Measurements from ENCODE around the gene PPP1R3D.

Gene PPP1R3D

DNA sequence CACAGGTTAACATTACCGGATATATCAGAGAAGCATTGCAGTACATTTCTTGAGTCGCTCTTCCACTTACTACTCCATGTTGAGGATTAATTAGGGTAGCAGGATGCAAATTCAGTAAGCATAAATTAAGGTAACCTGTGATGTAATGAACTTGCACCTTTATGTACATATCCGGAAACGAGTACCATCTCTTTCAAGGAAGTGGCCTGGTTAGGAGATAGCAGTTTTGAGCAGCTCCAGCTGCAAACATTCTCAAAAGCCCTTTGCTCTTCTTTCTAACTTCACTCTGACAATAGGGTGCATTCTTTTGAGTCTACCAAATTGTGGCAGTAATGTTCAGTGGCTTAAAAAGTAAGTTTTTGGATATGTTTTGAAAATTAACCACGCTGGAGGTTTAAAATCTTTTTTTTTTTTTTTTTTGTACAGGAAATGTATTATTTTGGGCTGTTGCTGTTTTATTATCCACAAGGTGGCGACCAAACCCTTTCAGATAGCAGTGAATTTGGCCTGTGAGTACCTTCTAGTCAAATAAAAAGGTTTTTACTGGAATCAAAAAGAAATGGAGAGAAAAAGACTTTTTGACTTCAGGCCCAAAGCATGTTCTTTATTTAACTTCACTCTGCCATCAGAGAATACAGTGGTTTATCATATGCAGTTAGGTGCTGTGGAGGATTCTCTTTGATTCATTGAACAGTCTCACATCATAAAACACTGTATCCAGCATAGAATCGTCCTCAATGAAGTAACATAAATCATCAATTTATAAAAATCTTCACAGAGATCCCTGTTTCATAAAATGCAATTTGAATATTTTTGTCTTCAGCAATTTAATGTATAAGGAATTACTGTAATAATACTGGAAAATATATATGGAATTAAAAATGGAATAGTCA, 9.0 kb upstream of the PPP1R3D start:
- no peak for DNase-seq (ENCODE audit: low read depth)

- DNase-seq (ENCODE audit: low read depth): no peak
Observed at GRCh38 chr20:59948212-59948611, 8.1 kb upstream of the PPP1R3D start.

DNA sequence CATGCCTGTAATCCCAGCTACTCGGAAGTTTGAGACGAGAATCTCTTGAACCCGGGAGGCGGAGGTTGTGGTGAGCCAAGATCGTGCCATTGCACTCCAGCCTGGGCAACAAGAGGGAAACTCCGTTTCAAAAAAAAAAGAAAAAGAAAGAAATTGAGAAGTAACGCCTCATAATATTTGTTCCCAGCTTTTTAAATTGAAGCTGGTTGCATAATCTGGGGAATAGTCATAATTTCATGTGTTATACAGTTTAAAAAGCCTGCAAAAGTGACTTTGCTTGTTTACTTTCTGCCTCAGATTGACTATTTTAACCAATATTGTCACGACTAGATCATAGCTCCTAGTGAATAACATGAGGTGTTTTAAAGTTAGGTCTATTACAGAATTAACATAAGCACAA, 7.3 kb upstream of the PPP1R3D start:
- no peak for DNase-seq (ENCODE audit: low read depth)

GRCh38 chr20:59945731-59946130, 5.6 kb upstream of the PPP1R3D start:
- no peak for DNase-seq (ENCODE audit: low read depth)

DNA sequence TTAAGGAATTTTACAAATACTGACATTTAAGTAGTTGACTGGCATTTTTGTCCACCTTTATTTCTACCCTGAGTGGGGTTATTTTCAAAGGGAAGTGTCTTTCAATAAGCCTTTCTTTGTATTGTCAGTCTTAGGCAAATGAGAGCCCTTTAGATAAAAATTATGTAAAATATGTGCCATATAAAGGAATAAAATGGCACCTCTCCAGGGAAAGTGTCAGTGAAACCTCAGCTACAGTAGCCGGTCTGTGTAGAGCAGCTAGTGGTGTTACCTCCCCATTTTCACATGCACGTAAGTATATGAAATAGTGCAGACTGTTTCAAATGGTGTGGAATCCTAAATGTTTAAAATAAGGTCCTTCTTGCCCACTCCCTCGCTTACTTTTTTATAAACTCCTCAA, 5.1 kb upstream of the PPP1R3D start:
- DNase-seq (ENCODE audit: low read depth): no peak

DNA sequence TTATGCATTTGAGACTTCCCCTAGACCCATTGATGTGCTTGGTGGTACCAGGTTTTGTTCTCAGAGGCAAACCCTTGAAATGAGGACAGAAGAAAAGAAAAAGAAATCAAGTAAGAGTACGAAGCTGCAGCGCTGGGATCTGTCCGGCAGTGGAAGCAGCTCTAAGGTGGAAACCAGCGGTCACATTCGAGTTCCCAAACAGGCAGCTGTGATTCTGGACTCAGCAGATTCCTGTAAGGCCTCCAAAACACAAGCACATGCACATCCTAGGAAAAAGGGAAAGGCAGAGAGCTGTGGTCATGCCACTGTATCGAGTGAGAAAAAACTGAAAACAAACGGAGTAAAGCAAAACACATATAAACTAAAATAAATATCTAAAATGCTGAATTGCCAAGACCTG, 4.6 kb upstream of the PPP1R3D start:
- DNase-seq (ENCODE audit: low read depth): no peak

DNA sequence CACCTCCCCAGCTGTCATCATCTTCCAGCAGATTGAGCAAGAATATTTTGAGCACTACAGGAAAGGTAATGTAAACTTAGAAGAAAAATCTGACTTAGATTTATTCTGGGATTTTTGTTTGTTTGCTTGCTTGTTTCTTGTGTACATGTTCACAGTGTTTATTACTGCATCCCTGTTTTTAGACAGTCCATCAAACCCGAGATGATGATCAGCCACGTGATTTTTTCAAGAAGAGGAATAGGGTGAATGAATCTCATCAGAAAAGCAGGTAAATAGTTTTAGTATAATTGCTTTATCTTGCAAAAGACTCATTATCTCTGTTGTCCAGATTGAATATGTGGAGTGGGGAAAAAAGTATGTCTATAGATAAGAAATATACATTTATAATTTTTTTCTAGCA, 2.1 kb upstream of the PPP1R3D start:
- no peak for DNase-seq (ENCODE audit: low read depth)

- DNase-seq (ENCODE audit: low read depth): no peak
Observed at GRCh38 chr20:59940956-59941294, 820 bp upstream of the PPP1R3D start.

GRCh38 chr20:59939879-59940128, 301 bp downstream of the PPP1R3D start:
- no peak for DNase-seq (ENCODE audit: low read depth)

GRCh38 chr20:59939052-59939878, 840 bp downstream of the PPP1R3D start:
- no peak for DNase-seq (ENCODE audit: low read depth)

GRCh38 chr20:59938696-59939051, 1.4 kb downstream of the PPP1R3D start:
- no peak for DNase-seq (ENCODE audit: low read depth)

DNA sequence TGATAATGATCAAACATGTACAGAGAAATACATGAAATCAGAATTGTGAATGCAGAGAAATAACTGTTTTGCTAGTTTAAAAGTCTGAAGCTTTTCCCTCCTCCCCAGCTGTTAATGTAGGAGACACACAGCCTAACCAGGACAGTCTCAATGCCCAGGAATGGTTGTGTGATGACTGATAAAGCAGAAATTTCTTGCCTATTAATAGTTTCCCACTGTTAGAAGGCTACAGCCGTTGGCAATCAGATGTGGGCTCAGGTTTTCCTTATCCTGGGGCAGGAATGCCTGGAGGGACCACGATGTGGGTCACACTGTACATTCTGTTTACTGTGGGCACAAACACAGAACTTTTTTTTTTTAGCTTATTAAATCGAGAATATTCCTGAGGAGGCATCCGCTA, 1.9 kb downstream of the PPP1R3D start:
- no peak for DNase-seq (ENCODE audit: low read depth)

GRCh38 chr20:59937150-59937549, 3.0 kb downstream of the PPP1R3D start:
- no peak for DNase-seq (ENCODE audit: low read depth)

GRCh38 chr20:59936409-59936808, 3.7 kb downstream of the PPP1R3D start:
- DNase-seq (ENCODE audit: low read depth): no peak

- DNase-seq (ENCODE audit: low read depth): no peak
Observed at GRCh38 chr20:59935457-59936185, 4.5 kb downstream of the PPP1R3D start.

GRCh38 chr20:59933849-59934585, 6.1 kb downstream of the PPP1R3D start:
- peak; percentile 61 for DNase-seq (ENCODE audit: low read depth)

DNA sequence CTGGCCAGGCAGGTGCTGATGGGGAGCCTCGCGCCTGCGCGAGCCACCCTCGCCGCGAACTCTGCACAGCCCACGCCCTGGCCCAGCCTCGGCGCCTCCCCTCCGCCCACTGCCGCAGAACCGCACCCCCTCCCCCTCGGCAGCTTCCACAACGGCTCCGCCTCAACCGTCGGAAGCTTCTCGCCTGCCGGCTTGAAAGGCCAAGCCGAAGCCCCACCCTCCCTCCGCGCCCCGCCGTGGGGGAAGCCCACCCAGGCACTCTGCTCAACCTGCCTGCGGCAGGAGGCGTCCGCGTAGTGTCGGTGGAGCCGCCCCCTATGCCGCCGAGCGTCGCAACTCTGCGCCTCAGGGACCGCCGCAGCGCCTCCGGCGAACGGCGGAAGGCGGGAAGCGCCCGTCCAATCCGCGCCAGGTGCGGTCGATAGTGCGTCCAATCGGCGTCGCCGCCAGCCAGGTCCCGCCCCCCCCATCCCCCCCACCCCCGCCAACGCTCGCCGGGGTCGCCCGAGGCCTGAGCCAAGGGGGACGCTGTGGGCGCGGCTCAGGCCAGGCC, 6.7 kb downstream of the PPP1R3D start, which contains the start of gene SYCP2:
Gene SYCP2, minus strand, starts transcription at position 342 of the 553 bp plus-strand sequence. CDS start 11,224 bp downstream, outside the sequence.
- DNase-seq (ENCODE audit: low read depth): peak; percentile 53

GRCh38 chr20:59932616-59933295, 7.3 kb downstream of the PPP1R3D start:
- no peak for DNase-seq (ENCODE audit: low read depth)

DNA sequence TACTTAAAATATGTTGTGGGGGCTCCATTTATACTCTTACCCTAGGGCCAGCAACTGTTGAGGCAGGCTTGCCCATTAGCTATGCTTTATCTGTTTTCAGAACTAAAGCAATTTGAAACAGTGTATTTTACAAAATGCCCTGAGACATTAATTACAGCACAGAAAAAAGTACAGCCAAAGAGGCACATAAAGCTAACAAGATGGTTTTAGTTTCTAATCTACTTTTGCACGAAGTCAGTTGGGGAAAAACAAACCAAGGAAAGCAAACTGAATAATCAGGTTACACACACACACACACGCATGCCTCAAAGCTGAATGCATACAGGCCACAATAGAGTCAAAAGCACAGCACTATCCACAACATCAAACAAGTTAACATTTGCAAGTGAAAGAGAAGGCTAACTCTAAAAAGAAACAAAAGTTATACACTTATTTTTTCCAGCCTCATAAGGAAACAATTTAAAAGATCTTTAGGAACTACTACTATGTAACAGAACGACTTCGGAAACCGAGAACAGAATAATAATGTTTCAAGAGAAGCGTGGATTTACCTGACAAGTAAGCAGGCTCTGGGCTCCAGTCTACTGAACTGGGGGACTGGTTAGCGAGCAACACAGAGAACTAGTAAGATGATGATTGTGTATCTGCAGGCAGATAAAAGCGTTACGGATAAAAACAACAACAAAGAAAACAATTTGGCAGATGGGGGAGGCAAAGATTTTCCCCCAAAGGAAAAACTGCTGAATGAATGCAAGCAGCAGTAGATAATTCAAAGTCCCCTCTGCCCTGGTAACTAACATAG, 8.4 kb downstream of the PPP1R3D start:
- DNase-seq (ENCODE audit: low read depth): no peak

DNA sequence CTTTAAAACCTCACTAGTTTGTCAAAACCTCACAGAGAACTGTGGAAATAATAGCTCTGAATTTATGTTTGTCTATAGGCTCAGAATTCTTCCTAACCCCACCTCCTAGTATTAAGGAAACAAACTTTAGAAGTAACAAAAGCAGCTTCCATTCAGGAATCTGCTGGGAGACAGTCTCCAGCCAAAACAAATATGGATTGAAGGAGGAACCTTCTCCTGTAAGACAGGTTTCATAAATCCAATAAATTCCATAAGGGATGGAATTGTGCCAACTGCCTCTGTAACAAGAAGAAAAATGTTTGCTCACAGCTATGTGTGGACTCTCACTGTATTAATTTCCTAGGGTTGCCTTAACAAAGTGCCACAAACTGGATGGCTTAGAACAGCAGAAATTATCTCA, 14.2 kb downstream of the PPP1R3D start:
- no peak for DNase-seq (ENCODE audit: low read depth)

All from activated gamma-delta T cell treated with anti-CD3 and anti-CD28 coated beads, Interleukin-2, amount 50 U/mL, for 16 hours (primary cell).